ENCODE results near the gene TTC3. TPM values are rescaled to one million over a fixed set of nuclear protein-coding genes. Genes with fewer than 3 reads are reported as not detected.

Gene TTC3
- total and polyA plus RNA-seq, 2 of the 13 experiments (the other 11 are each of a cell fraction or from before 2014, with no cell fraction given), result 55.7 to 108 TPM

DNA sequence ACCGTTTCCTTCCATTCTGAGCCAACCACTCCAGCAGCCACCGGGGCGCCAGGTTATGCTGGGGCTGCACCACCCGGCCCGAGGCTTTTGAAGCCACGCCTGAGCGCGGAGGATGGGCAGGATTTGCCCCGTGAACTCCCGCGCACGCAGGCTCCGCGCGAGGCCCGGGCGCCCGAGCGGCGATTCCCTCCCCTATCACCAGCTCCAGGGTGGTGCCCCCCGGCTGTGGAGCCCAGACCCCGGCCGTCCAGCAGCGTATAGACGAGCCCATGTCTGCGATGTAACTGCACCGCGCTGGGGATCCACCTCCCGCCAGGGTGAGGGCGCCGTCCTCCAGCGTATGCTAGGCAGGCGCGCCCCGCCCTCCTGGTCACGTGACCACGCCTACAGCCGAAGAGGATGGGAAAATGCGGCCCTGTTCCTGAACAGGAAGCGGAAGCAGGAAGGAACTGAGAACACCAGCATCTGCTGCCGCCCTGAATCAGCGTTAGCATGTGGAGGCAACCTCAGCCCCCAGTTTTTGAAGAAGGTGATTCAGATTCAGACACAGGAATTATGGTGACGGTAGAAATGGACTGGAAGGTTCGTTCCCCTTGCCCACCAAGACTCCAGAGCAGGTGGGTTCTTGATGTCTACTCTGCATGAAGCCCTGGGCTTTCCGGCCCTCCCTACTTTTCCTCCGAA is 148.1 kb downstream of the TTC3 start (continued):
- TF ChIP-seq, protein P1, sequence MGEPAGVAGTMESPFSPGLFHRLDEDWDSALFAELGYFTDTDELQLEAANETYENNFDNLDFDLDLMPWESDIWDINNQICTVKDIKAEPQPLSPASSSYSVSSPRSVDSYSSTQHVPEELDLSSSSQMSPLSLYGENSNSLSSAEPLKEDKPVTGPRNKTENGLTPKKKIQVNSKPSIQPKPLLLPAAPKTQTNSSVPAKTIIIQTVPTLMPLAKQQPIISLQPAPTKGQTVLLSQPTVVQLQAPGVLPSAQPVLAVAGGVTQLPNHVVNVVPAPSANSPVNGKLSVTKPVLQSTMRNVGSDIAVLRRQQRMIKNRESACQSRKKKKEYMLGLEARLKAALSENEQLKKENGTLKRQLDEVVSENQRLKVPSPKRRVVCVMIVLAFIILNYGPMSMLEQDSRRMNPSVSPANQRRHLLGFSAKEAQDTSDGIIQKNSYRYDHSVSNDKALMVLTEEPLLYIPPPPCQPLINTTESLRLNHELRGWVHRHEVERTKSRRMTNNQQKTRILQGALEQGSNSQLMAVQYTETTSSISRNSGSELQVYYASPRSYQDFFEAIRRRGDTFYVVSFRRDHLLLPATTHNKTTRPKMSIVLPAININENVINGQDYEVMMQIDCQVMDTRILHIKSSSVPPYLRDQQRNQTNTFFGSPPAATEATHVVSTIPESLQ (CRISPR knock-in tag; conservative IDR thresholded peaks at IDR 0.05), result no peak
- TF ChIP-seq ZFYVE20 (CRISPR knock-in tag; IDR thresholded peaks at IDR 0.05; ENCODE audit: borderline replicate concordance, low read depth) (no peak), ZNF720 (CRISPR knock-in tag; IDR thresholded peaks at IDR 0.05) (no peak), STAT5B (CRISPR knock-in tag; IDR thresholded peaks at IDR 0.05) (peak; percentile 59; the same call in 1 of the 2 replicates), HMGA1 (CRISPR knock-in tag; conservative IDR thresholded peaks at IDR 0.05) (no peak), RFX1 (IDR thresholded peaks at IDR 0.05) (no peak), ZNF468 (CRISPR knock-in tag; IDR thresholded peaks at IDR 0.05) (no peak), RBM39 (IDR thresholded peaks at IDR 0.05; ENCODE audit: low read depth, low read length, poor library complexity, severe bottlenecking) (peak; percentile 91), ZNF333 (CRISPR knock-in tag; IDR thresholded peaks at IDR 0.05; ENCODE audit: borderline replicate concordance) (peak; percentile 65; the same call in 1 of the 2 replicates), ARNT2 (CRISPR knock-in tag; IDR thresholded peaks at IDR 0.05; ENCODE audit: low read depth) (no peak), KDM6A (CRISPR knock-in tag; IDR thresholded peaks at IDR 0.05; ENCODE audit: low read depth) (no peak), RBAK (CRISPR knock-in tag; IDR thresholded peaks at IDR 0.05) (no peak), ZNF263 (CRISPR knock-in tag; IDR thresholded peaks at IDR 0.05) (peak; percentile 71), ZNF543 (CRISPR knock-in tag; IDR thresholded peaks at IDR 0.05) (no peak; the same call in none of the 2 replicates), SNRNP70 (IDR thresholded peaks at IDR 0.05; ENCODE audit: low read depth, low read length) (no peak), NFYB (CRISPR knock-in tag; IDR thresholded peaks at IDR 0.05) (peak; percentile 50; the same call in 1 of the 2 replicates), ZNF879 (CRISPR knock-in tag; IDR thresholded peaks at IDR 0.05) (0 out of 2 replicates have a peak, but pooled peaks have one; percentile 23), SMAD9 (CRISPR knock-in tag; IDR thresholded peaks at IDR 0.05) (no peak)
- TF ChIP-seq, protein P2, sequence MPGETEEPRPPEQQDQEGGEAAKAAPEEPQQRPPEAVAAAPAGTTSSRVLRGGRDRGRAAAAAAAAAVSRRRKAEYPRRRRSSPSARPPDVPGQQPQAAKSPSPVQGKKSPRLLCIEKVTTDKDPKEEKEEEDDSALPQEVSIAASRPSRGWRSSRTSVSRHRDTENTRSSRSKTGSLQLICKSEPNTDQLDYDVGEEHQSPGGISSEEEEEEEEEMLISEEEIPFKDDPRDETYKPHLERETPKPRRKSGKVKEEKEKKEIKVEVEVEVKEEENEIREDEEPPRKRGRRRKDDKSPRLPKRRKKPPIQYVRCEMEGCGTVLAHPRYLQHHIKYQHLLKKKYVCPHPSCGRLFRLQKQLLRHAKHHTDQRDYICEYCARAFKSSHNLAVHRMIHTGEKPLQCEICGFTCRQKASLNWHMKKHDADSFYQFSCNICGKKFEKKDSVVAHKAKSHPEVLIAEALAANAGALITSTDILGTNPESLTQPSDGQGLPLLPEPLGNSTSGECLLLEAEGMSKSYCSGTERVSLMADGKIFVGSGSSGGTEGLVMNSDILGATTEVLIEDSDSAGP (CRISPR knock-in tag; IDR thresholded peaks at IDR 0.05; ENCODE audit: borderline replicate concordance), result peak; percentile 82
- TF ChIP-seq, protein P3, sequence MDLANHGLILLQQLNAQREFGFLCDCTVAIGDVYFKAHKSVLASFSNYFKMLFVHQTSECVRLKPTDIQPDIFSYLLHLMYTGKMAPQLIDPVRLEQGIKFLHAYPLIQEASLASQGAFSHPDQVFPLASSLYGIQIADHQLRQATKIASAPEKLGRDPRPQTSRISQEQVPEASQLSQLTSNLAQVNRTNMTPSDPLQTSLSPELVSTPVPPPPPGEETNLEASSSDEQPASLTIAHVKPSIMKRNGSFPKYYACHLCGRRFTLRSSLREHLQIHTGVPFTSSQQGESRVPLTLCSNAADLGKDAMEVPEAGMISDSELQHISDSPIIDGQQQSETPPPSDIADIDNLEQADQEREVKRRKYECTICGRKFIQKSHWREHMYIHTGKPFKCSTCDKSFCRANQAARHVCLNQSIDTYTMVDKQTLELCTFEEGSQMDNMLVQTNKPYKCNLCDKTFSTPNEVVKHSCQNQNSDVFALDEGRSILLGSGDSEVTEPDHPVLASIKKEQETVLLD (CRISPR knock-in tag; IDR thresholded peaks at IDR 0.05; ENCODE audit: low read depth), result no peak; the same call in 1 of the 2 replicates
- TF ChIP-seq, protein P4, sequence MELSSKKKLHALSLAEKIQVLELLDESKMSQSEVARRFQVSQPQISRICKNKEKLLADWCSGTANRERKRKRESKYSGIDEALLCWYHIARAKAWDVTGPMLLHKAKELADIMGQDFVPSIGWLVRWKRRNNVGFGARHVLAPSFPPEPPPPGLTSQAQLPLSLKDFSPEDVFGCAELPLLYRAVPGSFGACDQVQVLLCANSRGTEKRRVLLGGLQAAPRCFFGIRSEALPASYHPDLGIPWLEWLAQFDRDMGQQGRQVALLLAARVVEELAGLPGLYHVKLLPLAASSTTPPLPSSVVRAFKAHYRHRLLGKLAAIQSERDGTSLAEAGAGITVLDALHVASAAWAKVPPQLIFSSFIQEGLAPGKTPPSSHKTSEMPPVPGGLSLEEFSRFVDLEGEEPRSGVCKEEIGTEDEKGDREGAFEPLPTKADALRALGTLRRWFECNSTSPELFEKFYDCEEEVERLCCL (CRISPR knock-in tag; IDR thresholded peaks at IDR 0.05; ENCODE audit: borderline replicate concordance), result peak; percentile 88; the same call in 1 of the 2 replicates
- TF ChIP-seq, protein P5, sequence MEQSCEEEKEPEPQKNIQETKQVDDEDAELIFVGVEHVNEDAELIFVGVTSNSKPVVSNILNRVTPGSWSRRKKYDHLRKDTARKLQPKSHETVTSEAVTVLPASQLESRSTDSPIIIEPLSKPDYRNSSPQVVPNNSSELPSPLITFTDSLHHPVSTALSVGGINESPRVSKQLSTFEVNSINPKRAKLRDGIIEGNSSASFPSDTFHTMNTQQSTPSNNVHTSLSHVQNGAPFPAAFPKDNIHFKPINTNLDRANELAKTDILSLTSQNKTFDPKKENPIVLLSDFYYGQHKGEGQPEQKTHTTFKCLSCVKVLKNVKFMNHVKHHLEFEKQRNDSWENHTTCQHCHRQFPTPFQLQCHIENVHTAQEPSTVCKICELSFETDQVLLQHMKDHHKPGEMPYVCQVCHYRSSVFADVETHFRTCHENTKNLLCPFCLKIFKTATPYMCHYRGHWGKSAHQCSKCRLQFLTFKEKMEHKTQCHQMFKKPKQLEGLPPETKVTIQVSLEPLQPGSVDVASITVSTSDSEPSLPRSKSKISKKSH (CRISPR knock-in tag; IDR thresholded peaks at IDR 0.05; ENCODE audit: borderline replicate concordance), result peak; percentile 80; the same call in 1 of the 2 replicates

Data from HepG2 (cell line).